HFFc6 (cell line): ENCODE results near the gene OPCML. TPM values are rescaled to one million over a fixed set of nuclear protein-coding genes. Genes with fewer than 3 reads are reported as not detected.

Source experiments
- DNase-seq: peaks from one replicate; pipeline ENCODE4 v3.0.0-alpha.2; 2018
- H3K27ac Mint-ChIP-seq: 2 replicates; pipeline ENCODE4 v1.8.0; 2020; ENCODE audit warnings: mild to moderate bottlenecking, mixed read lengths
- H3K27me3 Mint-ChIP-seq: 2 replicates; pipeline ENCODE4 v1.8.0; 2021; ENCODE audit warnings: mild to moderate bottlenecking, moderate library complexity, mixed read lengths; ENCODE audit not compliant: insufficient read depth
- H3K36me3 Mint-ChIP-seq: 2 replicates; pipeline ENCODE4 v1.8.0; 2021; ENCODE audit warnings: low read depth, mixed read lengths
- H3K4me1 Mint-ChIP-seq: 2 replicates; pipeline ENCODE4 v1.8.0; 2020; ENCODE audit warnings: low read depth, mixed read lengths
- H3K4me3 Mint-ChIP-seq: 2 replicates; pipeline ENCODE4 v1.8.0; 2020; ENCODE audit warnings: mild to moderate bottlenecking, moderate library complexity, mixed read lengths
- H3K9me3 Mint-ChIP-seq: 2 replicates; pipeline ENCODE4 v1.8.0; 2020; ENCODE audit warnings: mild to moderate bottlenecking, mixed read lengths
- total RNA-seq, 6 experiments: library from RNA; stranded (reverse); fragmentation: NEBNext Ultra II Directional; extraction: Animal tissue kit (Norgen Biotek cat#: 25700); gene quantifications; 2 replicates in 1 of 6; 3 replicates in 5 of 6; pipeline ENCODE4 v1.2.3, GENCODE V29; 2021
- TF ChIP-seq, protein P1 (sequence below): fragments of 200-600 bp; sonication (generic); IDR thresholded peaks from 2 replicates; pipeline ENCODE4 v1.5.0; 2021; ENCODE audit warnings: antibody characterized with exemption, mild to moderate bottlenecking

The OPCML gene
- total RNA-seq, 6 experiments from 2014 or later = 0.11 to 1.7 (median 0.33) TPM

- no peaks in the 10 kb centered on the region for H3K9me3 Mint-ChIP-seq
- no peak for DNase-seq
Measured at GRCh38 chr11:132409573-132410355, 1122.5 kb downstream of the OPCML start.

DNA sequence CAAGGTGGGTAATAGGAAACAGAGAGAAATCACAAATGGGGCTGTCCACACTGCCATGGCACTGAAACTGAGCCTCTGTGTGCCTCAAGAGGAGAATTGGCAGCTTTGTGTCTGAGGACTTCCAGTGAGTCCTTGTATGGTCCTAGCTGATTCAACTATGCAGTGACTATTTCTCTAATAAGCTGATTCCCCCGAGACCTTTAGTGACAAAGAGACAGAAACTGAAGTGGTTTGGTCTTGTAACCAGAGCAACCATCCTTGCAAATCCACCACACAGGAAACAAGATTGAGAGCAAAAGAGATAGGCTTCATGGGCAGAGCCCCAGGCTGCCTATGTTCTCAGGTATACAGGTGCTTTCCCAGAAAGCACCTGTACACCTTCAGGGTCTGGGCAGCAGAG lies 1123.4 kb downstream of the OPCML start:
- TF ChIP-seq, protein P1, sequence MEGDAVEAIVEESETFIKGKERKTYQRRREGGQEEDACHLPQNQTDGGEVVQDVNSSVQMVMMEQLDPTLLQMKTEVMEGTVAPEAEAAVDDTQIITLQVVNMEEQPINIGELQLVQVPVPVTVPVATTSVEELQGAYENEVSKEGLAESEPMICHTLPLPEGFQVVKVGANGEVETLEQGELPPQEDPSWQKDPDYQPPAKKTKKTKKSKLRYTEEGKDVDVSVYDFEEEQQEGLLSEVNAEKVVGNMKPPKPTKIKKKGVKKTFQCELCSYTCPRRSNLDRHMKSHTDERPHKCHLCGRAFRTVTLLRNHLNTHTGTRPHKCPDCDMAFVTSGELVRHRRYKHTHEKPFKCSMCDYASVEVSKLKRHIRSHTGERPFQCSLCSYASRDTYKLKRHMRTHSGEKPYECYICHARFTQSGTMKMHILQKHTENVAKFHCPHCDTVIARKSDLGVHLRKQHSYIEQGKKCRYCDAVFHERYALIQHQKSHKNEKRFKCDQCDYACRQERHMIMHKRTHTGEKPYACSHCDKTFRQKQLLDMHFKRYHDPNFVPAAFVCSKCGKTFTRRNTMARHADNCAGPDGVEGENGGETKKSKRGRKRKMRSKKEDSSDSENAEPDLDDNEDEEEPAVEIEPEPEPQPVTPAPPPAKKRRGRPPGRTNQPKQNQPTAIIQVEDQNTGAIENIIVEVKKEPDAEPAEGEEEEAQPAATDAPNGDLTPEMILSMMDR = no peak
- Mint-ChIP-seq H3K27me3 (peaks cover 22% of the 10 kb centered on the region), H3K27ac (no peak overlapping the region), H3K36me3 (no peaks in the 10 kb centered on the region), H3K4me3 (no peak overlapping the region), H3K4me1 (peaks cover 6% of the 10 kb centered on the region; the same call in 1 of the 2 replicates), H3K9me3 (no peaks in the 10 kb centered on the region)
- DNase-seq = no peak

More at GRCh38 chr11:132409573-132410355, 1122.5 kb downstream of the OPCML start:
- no peak overlapping the region for H3K27ac Mint-ChIP-seq
- H3K27me3 Mint-ChIP-seq = peaks cover 22% of the 10 kb centered on the region
- no peak overlapping the region for H3K4me3 Mint-ChIP-seq
- H3K4me1 Mint-ChIP-seq = peaks cover 6% of the 10 kb centered on the region; the same call in 1 of the 2 replicates
- TF ChIP-seq, protein P1 = no peak
- H3K36me3 Mint-ChIP-seq = no peaks in the 10 kb centered on the region

- H3K4me1 Mint-ChIP-seq = no peaks in the 10 kb centered on the region
- H3K36me3 Mint-ChIP-seq = no peaks in the 10 kb centered on the region
- DNase-seq = no peak
- TF ChIP-seq, protein P1 = no peak
- no peak overlapping the region for H3K27ac Mint-ChIP-seq
- H3K9me3 Mint-ChIP-seq = no peaks in the 10 kb centered on the region
- H3K27me3 Mint-ChIP-seq = peaks cover 13% of the 10 kb centered on the region
- H3K4me3 Mint-ChIP-seq = no peak overlapping the region
Measured at GRCh38 chr11:132405728-132406127, 1126.6 kb downstream of the OPCML start.

DNA sequence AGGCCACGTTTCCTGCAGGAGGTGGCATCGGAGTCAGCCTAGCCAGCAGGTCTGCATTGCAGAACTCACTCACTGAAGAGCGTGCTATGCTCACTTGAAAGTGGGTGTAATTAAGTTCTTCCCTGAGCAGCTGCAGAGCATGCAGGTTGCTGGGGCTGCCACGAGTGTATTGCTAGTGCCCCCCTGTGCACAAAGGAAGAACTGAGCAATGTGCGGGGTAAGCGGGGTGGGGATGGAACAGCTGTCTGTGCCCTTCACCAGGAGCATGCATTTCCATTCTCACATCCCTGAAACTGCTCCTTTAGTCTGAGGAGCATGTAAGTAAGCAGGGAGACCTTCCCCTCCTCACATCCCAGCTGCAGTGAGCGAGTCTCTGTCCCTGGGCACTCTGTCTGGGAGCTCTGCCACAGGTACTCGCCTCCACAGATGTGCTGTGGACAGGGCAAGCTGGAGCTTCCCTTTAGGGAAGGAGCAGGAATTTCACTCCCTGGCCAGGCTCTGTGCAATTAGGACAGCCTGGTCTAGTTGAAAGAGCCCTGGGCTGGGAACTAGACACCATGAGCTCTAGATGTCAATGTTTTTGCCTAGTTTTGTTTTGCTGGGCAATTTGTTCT lies 1130.1 kb downstream of the OPCML start:
- Mint-ChIP-seq H3K4me1 (no peaks in the 10 kb centered on the region), H3K4me3 (no peak overlapping the region), H3K9me3 (no peaks in the 10 kb centered on the region), H3K36me3 (no peaks in the 10 kb centered on the region), H3K27me3 (peaks cover 5% of the 10 kb centered on the region), H3K27ac (no peak overlapping the region)
- DNase-seq = peak; percentile 47
- TF ChIP-seq, protein P1 = peak; percentile 70

- H3K4me3 Mint-ChIP-seq = no peak overlapping the region
- TF ChIP-seq, protein P1 = no peak
- no peaks in the 10 kb centered on the region for H3K4me1 Mint-ChIP-seq
- peaks cover 5% of the 10 kb centered on the region for H3K27me3 Mint-ChIP-seq
- H3K36me3 Mint-ChIP-seq = no peaks in the 10 kb centered on the region
- no peak overlapping the region for H3K27ac Mint-ChIP-seq
- no peak for DNase-seq
- no peaks in the 10 kb centered on the region for H3K9me3 Mint-ChIP-seq
Measured at GRCh38 chr11:132396318-132396717, 1136.0 kb downstream of the OPCML start.
